ENCODE data around the gene CEP55. TPM values are rescaled to one million over a fixed set of nuclear protein-coding genes. Genes with fewer than 3 reads are reported as not detected.

The CEP55 gene
- total and polyA plus RNA-seq, 4 donors = 1.6 to 3.5 (median 1.8) TPM

GRCh38 chr10:93459466-93459865 lies 36.9 kb upstream of the CEP55 start:
- Histone ChIP-seq H3K9me3 (ENCODE audit: control insufficient read depth in 4 of 4, insufficient read depth in 3 of 4, low read length in 3 of 4) (no peaks in the 10 kb centered on the region), H3K27ac (ENCODE audit: low read depth in 1 of 2, low read length in 1 of 2) (peak overlapping the region in 1 of 2 donors; percentile 89), H3K9ac (ENCODE audit: insufficient read depth in 1 of 2, low read length in 2 of 2) (peak overlapping the region; percentile 30 to 77), H3K4me3 (no peak overlapping the region), H3K36me3 (ENCODE audit: control insufficient read depth in 4 of 4, insufficient read depth in 4 of 4, low read length in 4 of 4) (peaks cover 0 to 8% (median 4%) of the 10 kb centered on the region in 4 donors), H3K4me1 (ENCODE audit: control insufficient read depth in 5 of 5, insufficient read depth in 5 of 5, low read length in 5 of 5) (peaks cover 2 to 35% (median 24%) of the 10 kb centered on the region in 5 donors), H3K27me3 (ENCODE audit: control insufficient read depth in 3 of 3, insufficient read depth in 3 of 3, low read length in 2 of 3) (no peaks in the 10 kb centered on the region)
- ATAC-seq (ENCODE audit: insufficient read depth, low FRiP score) (no peak), DNase-seq (peak in 2 of 3 donors; percentile 69 to 70)
- TF ChIP-seq CTCF (IDR thresholded peaks at IDR 0.05; ENCODE audit: control extremely low read depth, extremely low read depth) = no peak
- WGBS, 2 donors = 48 to 66% methylated on average over 3 of the region's 3 CpGs

- no peak overlapping the region for H3K9ac ChIP-seq (ENCODE audit: insufficient read depth in 1 of 2, low read length in 2 of 2)
- 45 to 62% methylated on average over 4 of the region's 4 CpGs for WGBS, 2 donors
- ATAC-seq (ENCODE audit: insufficient read depth, low FRiP score) = no peak
Observed at GRCh38 chr10:93461109-93461806, 35.2 kb upstream of the CEP55 start.

GRCh38 chr10:93461807-93462178 lies 34.6 kb upstream of the CEP55 start:
- peaks cover 13 to 39% (median 24%) of the 10 kb centered on the region in 5 donors for H3K4me1 ChIP-seq (ENCODE audit: control insufficient read depth in 5 of 5, insufficient read depth in 5 of 5, low read length in 5 of 5)
- peak overlapping the region; percentile 18 to 79 for H3K27ac ChIP-seq (ENCODE audit: low read depth in 1 of 2, low read length in 1 of 2)
- DNase-seq (no peak), ATAC-seq (ENCODE audit: insufficient read depth, low FRiP score) (no peak)
- H3K4me3 ChIP-seq = no peak overlapping the region
- no peak for TF ChIP-seq CTCF (IDR thresholded peaks at IDR 0.05; ENCODE audit: control extremely low read depth, extremely low read depth)
- no peaks in the 10 kb centered on the region for H3K9me3 ChIP-seq (ENCODE audit: control insufficient read depth in 4 of 4, insufficient read depth in 3 of 4, low read length in 3 of 4)
- H3K27me3 ChIP-seq (ENCODE audit: control insufficient read depth in 3 of 3, insufficient read depth in 3 of 3, low read length in 2 of 3) = no peaks in the 10 kb centered on the region
- WGBS, 2 donors = 93 to 97% methylated on average over 1 of the region's 1 CpG
- no peak overlapping the region for H3K9ac ChIP-seq (ENCODE audit: insufficient read depth in 1 of 2, low read length in 2 of 2)
- peaks cover 0 to 3% (median 1%) of the 10 kb centered on the region in 4 donors for H3K36me3 ChIP-seq (ENCODE audit: control insufficient read depth in 4 of 4, insufficient read depth in 4 of 4, low read length in 4 of 4)

More at GRCh38 chr10:93461109-93461806, 35.2 kb upstream of the CEP55 start:
- peak overlapping the region; percentile 18 to 79 for H3K27ac ChIP-seq (ENCODE audit: low read depth in 1 of 2, low read length in 1 of 2)
- peaks cover 9 to 38% (median 24%) of the 10 kb centered on the region in 5 donors for H3K4me1 ChIP-seq (ENCODE audit: control insufficient read depth in 5 of 5, insufficient read depth in 5 of 5, low read length in 5 of 5)
- H3K36me3 ChIP-seq (ENCODE audit: control insufficient read depth in 4 of 4, insufficient read depth in 4 of 4, low read length in 4 of 4) = peaks cover 0 to 6% (median 3%) of the 10 kb centered on the region in 4 donors
- no peak overlapping the region for H3K4me3 ChIP-seq
- TF ChIP-seq CTCF (IDR thresholded peaks at IDR 0.05; ENCODE audit: control extremely low read depth, extremely low read depth) = no peak
- H3K9me3 ChIP-seq (ENCODE audit: control insufficient read depth in 4 of 4, insufficient read depth in 3 of 4, low read length in 3 of 4) = no peaks in the 10 kb centered on the region
- no peaks in the 10 kb centered on the region for H3K27me3 ChIP-seq (ENCODE audit: control insufficient read depth in 3 of 3, insufficient read depth in 3 of 3, low read length in 2 of 3)
- no peak for DNase-seq

All from lung (tissue), 12 donors.